ENCODE results near the gene MKKS. TPM values are rescaled to one million over a fixed set of nuclear protein-coding genes. Genes with fewer than 3 reads are reported as not detected.

The MKKS gene
- total RNA-seq, 1 experiment from 2014 or later = 9.6 TPM

GRCh38 chr20:10463622-10464021 lies 29.6 kb upstream of the MKKS start:
- H3K27me3 ChIP-seq = no peaks in the 10 kb centered on the region
- H3K4me3 ChIP-seq = no peak overlapping the region
- no peak for DNase-seq
- H3K36me3 ChIP-seq = no peaks in the 10 kb centered on the region
- no peaks in the 10 kb centered on the region for H3K9me3 ChIP-seq

GRCh38 chr20:10462516-10462915 lies 28.5 kb upstream of the MKKS start:
- Histone ChIP-seq H3K9me3 (no peaks in the 10 kb centered on the region), H3K4me3 (no peak overlapping the region), H3K36me3 (no peaks in the 10 kb centered on the region), H3K27me3 (no peaks in the 10 kb centered on the region)
- no peak for DNase-seq

- no peaks in the 10 kb centered on the region for H3K27me3 ChIP-seq
- H3K9me3 ChIP-seq = peaks cover 4% of the 10 kb centered on the region; the same call in 1 of the 2 replicates
- H3K36me3 ChIP-seq = no peaks in the 10 kb centered on the region
- H3K4me3 ChIP-seq = no peak overlapping the region
- no peak for DNase-seq
Observed at GRCh38 chr20:10461495-10461894, 27.5 kb upstream of the MKKS start.

- no peaks in the 10 kb centered on the region for H3K36me3 ChIP-seq
- H3K27me3 ChIP-seq = no peaks in the 10 kb centered on the region
- peaks cover 4% of the 10 kb centered on the region for H3K9me3 ChIP-seq
- no peak for DNase-seq
- H3K4me3 ChIP-seq = no peak overlapping the region
Observed at GRCh38 chr20:10454151-10454750, 20.2 kb upstream of the MKKS start.

GRCh38 chr20:10453241-10453640 lies 19.2 kb upstream of the MKKS start:
- Histone ChIP-seq H3K27me3 (no peaks in the 10 kb centered on the region), H3K9me3 (peaks cover 4% of the 10 kb centered on the region), H3K36me3 (no peaks in the 10 kb centered on the region), H3K4me3 (no peak overlapping the region)
- no peak for DNase-seq

- DNase-seq = peak; percentile 21
Observed at GRCh38 chr20:10449270-10449669, 15.2 kb upstream of the MKKS start.

GRCh38 chr20:10448270-10449156 lies 14.5 kb upstream of the MKKS start:
- no peaks in the 10 kb centered on the region for H3K9me3 ChIP-seq
- DNase-seq = no peak
- no peaks in the 10 kb centered on the region for H3K36me3 ChIP-seq
- no peaks in the 10 kb centered on the region for H3K27me3 ChIP-seq
- H3K4me3 ChIP-seq = no peak overlapping the region

More at GRCh38 chr20:10449270-10449669, 15.2 kb upstream of the MKKS start:
- no peaks in the 10 kb centered on the region for H3K9me3 ChIP-seq
- no peak overlapping the region for H3K4me3 ChIP-seq
- H3K27me3 ChIP-seq = no peaks in the 10 kb centered on the region
- H3K36me3 ChIP-seq = no peaks in the 10 kb centered on the region

GRCh38 chr20:10447028-10447427 lies 13.0 kb upstream of the MKKS start:
- Histone ChIP-seq H3K9me3 (no peaks in the 10 kb centered on the region), H3K27me3 (no peaks in the 10 kb centered on the region), H3K36me3 (no peaks in the 10 kb centered on the region), H3K4me3 (peak overlapping the region; percentile 10)
- peak; percentile 67 for DNase-seq

- no peak for DNase-seq
- H3K27me3 ChIP-seq = no peaks in the 10 kb centered on the region
- no peaks in the 10 kb centered on the region for H3K36me3 ChIP-seq
- H3K9me3 ChIP-seq = no peaks in the 10 kb centered on the region
- no peak overlapping the region for H3K4me3 ChIP-seq
Observed at GRCh38 chr20:10445758-10446157, 11.7 kb upstream of the MKKS start.

- DNase-seq = no peak
- Histone ChIP-seq H3K4me3 (no peak overlapping the region), H3K36me3 (no peaks in the 10 kb centered on the region)
Observed at GRCh38 chr20:10443936-10444335, 9.9 kb upstream of the MKKS start.

GRCh38 chr20:10438217-10438616 lies 4.2 kb upstream of the MKKS start:
- no peak overlapping the region for H3K4me3 ChIP-seq

More at GRCh38 chr20:10443936-10444335, 9.9 kb upstream of the MKKS start:
- H3K9me3 ChIP-seq = no peaks in the 10 kb centered on the region
- H3K27me3 ChIP-seq = no peaks in the 10 kb centered on the region

GRCh38 chr20:10436053-10436699 lies 2.2 kb upstream of the MKKS start:
- H3K4me3 ChIP-seq = peak overlapping the region; percentile 67
- DNase-seq = no peak
- H3K36me3 ChIP-seq = no peaks in the 10 kb centered on the region
- no peaks in the 10 kb centered on the region for H3K27me3 ChIP-seq
- no peaks in the 10 kb centered on the region for H3K9me3 ChIP-seq

More at GRCh38 chr20:10438217-10438616, 4.2 kb upstream of the MKKS start:
- DNase-seq = no peak
- H3K9me3 ChIP-seq = no peaks in the 10 kb centered on the region
- no peaks in the 10 kb centered on the region for H3K27me3 ChIP-seq
- no peaks in the 10 kb centered on the region for H3K36me3 ChIP-seq

- Histone ChIP-seq H3K9me3 (no peaks in the 10 kb centered on the region), H3K4me3 (peak within 1 kb of the TSS; percentile 67), H3K36me3 (no peaks in the 10 kb centered on the region), H3K27me3 (no peaks in the 10 kb centered on the region)
- DNase-seq = peak; percentile 88
Observed at GRCh38 chr20:10434832-10435812, 1.1 kb upstream of the MKKS start, which contains the start of gene SLX4IP. SLX4IP (plus strand) TSS chr20:10435305; CDS start chr20:10458205, 22,900 bp downstream.

- peak overlapping the region; percentile 67 for H3K4me3 ChIP-seq
- H3K36me3 ChIP-seq = no peaks in the 10 kb centered on the region
Observed at GRCh38 chr20:10434467-10434831, 427 bp upstream of the MKKS start.

GRCh38 chr20:10433014-10433622 lies 904 bp downstream of the MKKS start:
- no peak for DNase-seq
- Histone ChIP-seq H3K27me3 (no peaks in the 10 kb centered on the region), H3K9me3 (no peaks in the 10 kb centered on the region), H3K36me3 (no peaks in the 10 kb centered on the region), H3K4me3 (peak overlapping the region; percentile 67)

More at GRCh38 chr20:10434467-10434831, 427 bp upstream of the MKKS start:
- no peaks in the 10 kb centered on the region for H3K9me3 ChIP-seq
- no peaks in the 10 kb centered on the region for H3K27me3 ChIP-seq
- peak; percentile 92 for DNase-seq

- Histone ChIP-seq H3K27me3 (no peaks in the 10 kb centered on the region), H3K36me3 (no peaks in the 10 kb centered on the region), H3K4me3 (no peak overlapping the region), H3K9me3 (no peaks in the 10 kb centered on the region)
- no peak for DNase-seq
Observed at GRCh38 chr20:10432079-10432478, 1.9 kb downstream of the MKKS start.
